ENCODE results near the gene MMD2.
A peak's percentile ranks its signal among the peaks of the same experiment; 100 is the strongest.

MMD2 gene

DNA sequence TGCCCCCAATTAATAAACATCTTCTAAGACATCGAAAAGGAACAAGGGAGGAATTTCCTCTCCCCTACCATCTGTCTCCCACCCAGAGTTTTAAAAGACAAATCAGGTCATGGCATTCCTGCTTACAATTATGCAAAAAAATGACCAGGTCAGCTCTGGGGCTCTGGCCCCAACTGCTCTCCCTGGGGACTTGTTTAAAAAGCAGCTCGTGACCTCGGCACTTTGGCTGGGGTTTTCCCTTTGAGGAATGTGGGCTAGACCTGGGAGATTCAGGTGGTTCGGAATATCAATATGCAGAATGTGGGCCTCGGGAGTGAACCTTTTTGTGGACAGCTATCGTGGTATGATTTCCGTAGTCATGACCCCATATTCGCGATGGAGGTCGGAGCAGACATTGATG is 74.8 kb downstream of the MMD2 start:
- Histone ChIP-seq H3K9ac (ENCODE audit: low read length) (no peak overlapping the region), H3K4me3 (ENCODE audit: low read length) (no peak overlapping the region), H3K4me1 (ENCODE audit: control insufficient read depth, insufficient read depth, low read length) (no peaks in the 10 kb centered on the region), H3K36me3 (ENCODE audit: control insufficient read depth, insufficient read depth, low read length) (no peaks in the 10 kb centered on the region), H3K27ac (ENCODE audit: low read depth, low read length) (no peak overlapping the region), H3K27me3 (ENCODE audit: control insufficient read depth, insufficient read depth, low read length) (no peaks in the 10 kb centered on the region)

- no peaks in the 10 kb centered on the region for H3K27me3 ChIP-seq (ENCODE audit: control insufficient read depth, insufficient read depth, low read length)
- no peaks in the 10 kb centered on the region for H3K4me1 ChIP-seq (ENCODE audit: control insufficient read depth, insufficient read depth, low read length)
- peak within 1 kb of the TSS; percentile 64 for H3K4me3 ChIP-seq (ENCODE audit: low read length)
- H3K36me3 ChIP-seq (ENCODE audit: control insufficient read depth, insufficient read depth, low read length): no peaks in the 10 kb centered on the region
- peak within 1 kb of the TSS; percentile 82 for H3K27ac ChIP-seq (ENCODE audit: low read depth, low read length)
- no peak within 1 kb of the TSS for H3K9ac ChIP-seq (ENCODE audit: low read length)
Observed at GRCh38 chr7:4883372-4884144, 75.4 kb downstream of the MMD2 start, which contains the start of gene RADIL. Gene RADIL (minus strand): TSS chr7:4883716. CDS start chr7:4878139, 5,577 bp downstream.

GRCh38 chr7:4883033-4883371 is 76.0 kb downstream of the MMD2 start:
- H3K9ac ChIP-seq (ENCODE audit: low read length): no peak overlapping the region
- no peaks in the 10 kb centered on the region for H3K4me1 ChIP-seq (ENCODE audit: control insufficient read depth, insufficient read depth, low read length)
- H3K27ac ChIP-seq (ENCODE audit: low read depth, low read length): peak overlapping the region; percentile 82
- H3K4me3 ChIP-seq (ENCODE audit: low read length): peak overlapping the region; percentile 64
- H3K36me3 ChIP-seq (ENCODE audit: control insufficient read depth, insufficient read depth, low read length): no peaks in the 10 kb centered on the region
- no peaks in the 10 kb centered on the region for H3K27me3 ChIP-seq (ENCODE audit: control insufficient read depth, insufficient read depth, low read length)

- H3K9ac ChIP-seq (ENCODE audit: low read length): no peak overlapping the region
- H3K4me1 ChIP-seq (ENCODE audit: control insufficient read depth, insufficient read depth, low read length): no peaks in the 10 kb centered on the region
- no peaks in the 10 kb centered on the region for H3K27me3 ChIP-seq (ENCODE audit: control insufficient read depth, insufficient read depth, low read length)
- H3K36me3 ChIP-seq (ENCODE audit: control insufficient read depth, insufficient read depth, low read length): no peaks in the 10 kb centered on the region
- H3K4me3 ChIP-seq (ENCODE audit: low read length): peak overlapping the region; percentile 64
- H3K27ac ChIP-seq (ENCODE audit: low read depth, low read length): peak overlapping the region; percentile 82
Observed at GRCh38 chr7:4882169-4883032, 76.6 kb downstream of the MMD2 start.

- H3K27ac ChIP-seq (ENCODE audit: low read depth, low read length): no peak overlapping the region
- no peaks in the 10 kb centered on the region for H3K27me3 ChIP-seq (ENCODE audit: control insufficient read depth, insufficient read depth, low read length)
- H3K9ac ChIP-seq (ENCODE audit: low read length): no peak overlapping the region
- no peaks in the 10 kb centered on the region for H3K36me3 ChIP-seq (ENCODE audit: control insufficient read depth, insufficient read depth, low read length)
- H3K4me1 ChIP-seq (ENCODE audit: control insufficient read depth, insufficient read depth, low read length): no peaks in the 10 kb centered on the region
- no peak overlapping the region for H3K4me3 ChIP-seq (ENCODE audit: low read length)
Observed at GRCh38 chr7:4880218-4880617, 78.8 kb downstream of the MMD2 start.

DNA sequence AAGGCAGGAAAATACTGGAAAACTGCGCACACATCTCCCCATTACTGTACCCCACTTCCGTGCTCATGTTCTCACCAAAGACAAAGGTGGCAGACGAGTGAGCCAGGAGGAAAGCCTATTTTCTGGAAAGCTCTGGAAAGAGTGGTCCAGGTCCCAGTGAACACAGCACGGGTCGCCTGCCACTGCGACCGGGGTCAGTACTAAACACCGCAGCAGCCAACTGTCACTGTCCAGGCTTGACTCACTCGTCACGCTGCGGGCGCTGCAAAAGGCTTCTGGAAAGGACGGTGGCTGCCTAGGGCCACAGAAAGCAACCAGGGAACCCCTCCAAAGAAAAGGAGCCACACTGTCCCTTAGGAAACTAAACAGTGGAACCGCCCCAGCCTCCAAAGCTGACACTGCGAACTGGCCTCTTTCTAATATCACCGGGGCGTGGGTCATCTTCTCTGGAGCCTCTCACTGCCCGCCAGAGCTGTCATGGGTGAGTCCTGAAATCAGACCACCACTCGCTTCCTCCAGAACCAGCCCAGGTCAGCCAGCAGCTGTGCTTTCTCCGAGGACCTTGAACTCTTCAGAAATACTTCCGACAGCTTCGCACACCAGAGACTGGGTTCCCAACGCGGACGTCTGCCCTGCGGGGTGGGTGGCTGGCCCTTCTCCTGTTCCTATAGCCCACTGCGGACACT is 79.4 kb downstream of the MMD2 start:
- Histone ChIP-seq H3K27me3 (ENCODE audit: control insufficient read depth, insufficient read depth, low read length) (no peaks in the 10 kb centered on the region), H3K4me3 (ENCODE audit: low read length) (no peak overlapping the region), H3K4me1 (ENCODE audit: control insufficient read depth, insufficient read depth, low read length) (no peaks in the 10 kb centered on the region), H3K27ac (ENCODE audit: low read depth, low read length) (no peak overlapping the region), H3K9ac (ENCODE audit: low read length) (no peak overlapping the region), H3K36me3 (ENCODE audit: control insufficient read depth, insufficient read depth, low read length) (no peaks in the 10 kb centered on the region)

DNA sequence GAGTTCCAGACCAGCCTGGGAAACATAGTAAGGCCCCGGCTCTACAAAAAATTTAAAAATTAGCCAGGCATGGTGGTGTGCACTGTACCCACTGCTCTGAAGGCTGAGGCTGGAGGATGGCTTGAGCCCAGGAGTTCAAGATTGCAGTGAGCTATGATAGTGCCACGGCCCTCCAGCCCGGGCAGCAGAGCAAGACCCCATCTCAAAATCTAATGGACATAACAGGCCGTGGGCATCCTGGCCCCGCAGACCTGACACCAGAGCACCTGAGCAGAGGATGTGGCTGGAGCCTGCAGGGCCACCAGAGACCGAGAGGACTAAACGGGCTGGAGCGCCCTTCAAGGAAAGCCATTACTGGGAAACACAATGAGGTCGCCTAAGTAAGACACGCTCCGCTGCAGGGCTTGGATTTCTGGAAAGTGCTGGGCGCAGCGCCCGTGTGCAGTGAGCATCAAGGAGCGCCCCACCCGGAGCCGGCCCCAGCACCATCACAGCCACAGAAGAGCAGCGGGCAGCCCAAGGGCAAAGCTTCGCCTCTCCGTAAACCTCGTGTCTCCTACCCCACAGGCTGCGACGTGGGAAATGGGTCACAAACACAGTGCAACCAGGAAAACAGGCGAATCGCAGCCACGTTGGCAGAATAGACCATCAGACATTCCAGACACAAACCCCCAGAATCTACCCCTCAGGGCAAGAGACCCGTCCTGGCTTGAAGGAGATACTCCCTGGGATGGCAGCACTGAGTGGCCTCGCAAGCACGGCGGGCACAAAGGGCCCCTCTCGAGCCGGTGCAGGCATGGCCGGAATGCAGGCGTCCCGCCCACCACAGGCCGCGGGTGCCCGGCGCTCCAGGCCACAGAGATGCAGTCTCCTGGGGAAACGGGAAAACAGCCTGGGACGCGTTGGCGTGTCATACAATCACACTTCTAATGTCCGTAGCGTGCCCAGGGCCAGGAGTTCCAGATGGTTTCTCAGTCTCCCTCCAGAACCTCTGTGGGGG is 80.4 kb downstream of the MMD2 start:
- Histone ChIP-seq H3K4me3 (ENCODE audit: low read length) (no peak overlapping the region), H3K27me3 (ENCODE audit: control insufficient read depth, insufficient read depth, low read length) (no peaks in the 10 kb centered on the region), H3K36me3 (ENCODE audit: control insufficient read depth, insufficient read depth, low read length) (no peaks in the 10 kb centered on the region), H3K4me1 (ENCODE audit: control insufficient read depth, insufficient read depth, low read length) (no peaks in the 10 kb centered on the region), H3K9ac (ENCODE audit: low read length) (no peak overlapping the region), H3K27ac (ENCODE audit: low read depth, low read length) (no peak overlapping the region)

GRCh38 chr7:4876586-4876985 is 82.4 kb downstream of the MMD2 start:
- Histone ChIP-seq H3K27ac (ENCODE audit: low read depth, low read length) (no peak overlapping the region), H3K9ac (ENCODE audit: low read length) (no peak overlapping the region), H3K4me1 (ENCODE audit: control insufficient read depth, insufficient read depth, low read length) (no peaks in the 10 kb centered on the region), H3K27me3 (ENCODE audit: control insufficient read depth, insufficient read depth, low read length) (no peaks in the 10 kb centered on the region), H3K4me3 (ENCODE audit: low read length) (no peak overlapping the region), H3K36me3 (ENCODE audit: control insufficient read depth, insufficient read depth, low read length) (no peaks in the 10 kb centered on the region)

DNA sequence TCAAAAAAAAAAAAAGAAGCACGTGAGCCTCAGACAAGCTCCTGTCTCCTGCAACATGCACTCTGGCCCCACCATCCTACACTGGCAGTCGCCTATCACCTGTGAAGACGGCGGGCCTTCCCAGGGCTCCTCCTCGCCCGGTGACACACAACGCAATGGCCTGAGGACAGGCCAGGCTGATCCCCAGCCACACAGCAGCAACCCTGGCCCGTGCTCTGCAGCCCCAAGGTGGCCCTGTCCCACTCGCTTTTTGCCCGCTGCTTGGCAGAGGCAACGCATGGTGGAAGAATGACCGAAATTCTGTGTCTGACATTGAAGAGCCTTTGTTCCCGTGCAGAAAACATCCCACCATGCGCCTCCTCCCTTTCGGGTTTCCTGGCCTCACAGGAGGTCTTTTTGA is 83.6 kb downstream of the MMD2 start:
- Histone ChIP-seq H3K4me3 (ENCODE audit: low read length) (no peak overlapping the region), H3K9ac (ENCODE audit: low read length) (no peak overlapping the region), H3K27ac (ENCODE audit: low read depth, low read length) (no peak overlapping the region), H3K36me3 (ENCODE audit: control insufficient read depth, insufficient read depth, low read length) (no peaks in the 10 kb centered on the region), H3K4me1 (ENCODE audit: control insufficient read depth, insufficient read depth, low read length) (no peaks in the 10 kb centered on the region), H3K27me3 (ENCODE audit: control insufficient read depth, insufficient read depth, low read length) (no peaks in the 10 kb centered on the region)

GRCh38 chr7:4873071-4873944 is 85.7 kb downstream of the MMD2 start:
- no peaks in the 10 kb centered on the region for H3K27me3 ChIP-seq (ENCODE audit: control insufficient read depth, insufficient read depth, low read length)
- no peaks in the 10 kb centered on the region for H3K4me1 ChIP-seq (ENCODE audit: control insufficient read depth, insufficient read depth, low read length)
- H3K27ac ChIP-seq (ENCODE audit: low read depth, low read length): no peak overlapping the region
- no peak overlapping the region for H3K4me3 ChIP-seq (ENCODE audit: low read length)
- no peak overlapping the region for H3K9ac ChIP-seq (ENCODE audit: low read length)
- no peaks in the 10 kb centered on the region for H3K36me3 ChIP-seq (ENCODE audit: control insufficient read depth, insufficient read depth, low read length)
